HPDE6-E6E7 (cell line): ENCODE results near the gene MRTFA.

Source experiments
- DNase-seq: peaks from one replicate; pipeline ENCODE4 v3.0.0; 2011; ENCODE audit warnings: missing footprints; ENCODE audit errors: extremely low spot score

The MRTFA gene

DNA sequence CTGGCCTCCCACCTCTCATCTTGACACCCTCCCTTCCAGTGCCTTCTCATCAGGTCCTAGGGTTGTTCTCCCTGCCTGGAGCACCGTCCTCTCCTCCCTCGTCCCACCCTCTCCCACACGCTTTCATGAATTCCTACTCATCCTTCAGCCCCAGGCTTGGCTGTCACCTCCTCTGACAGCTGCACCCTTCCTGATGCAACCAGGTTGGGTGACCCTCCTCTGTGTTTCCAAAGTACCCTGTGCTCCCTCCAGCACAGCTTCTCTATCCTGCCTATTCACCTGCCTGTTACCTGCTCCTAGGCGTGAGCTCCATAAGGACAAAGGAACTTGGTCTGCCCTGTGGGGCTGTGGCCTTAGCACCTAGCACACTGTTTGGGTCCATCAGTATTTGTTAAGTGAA is 207.7 kb downstream of the MRTFA start:
- DNase-seq: no peak

DNA sequence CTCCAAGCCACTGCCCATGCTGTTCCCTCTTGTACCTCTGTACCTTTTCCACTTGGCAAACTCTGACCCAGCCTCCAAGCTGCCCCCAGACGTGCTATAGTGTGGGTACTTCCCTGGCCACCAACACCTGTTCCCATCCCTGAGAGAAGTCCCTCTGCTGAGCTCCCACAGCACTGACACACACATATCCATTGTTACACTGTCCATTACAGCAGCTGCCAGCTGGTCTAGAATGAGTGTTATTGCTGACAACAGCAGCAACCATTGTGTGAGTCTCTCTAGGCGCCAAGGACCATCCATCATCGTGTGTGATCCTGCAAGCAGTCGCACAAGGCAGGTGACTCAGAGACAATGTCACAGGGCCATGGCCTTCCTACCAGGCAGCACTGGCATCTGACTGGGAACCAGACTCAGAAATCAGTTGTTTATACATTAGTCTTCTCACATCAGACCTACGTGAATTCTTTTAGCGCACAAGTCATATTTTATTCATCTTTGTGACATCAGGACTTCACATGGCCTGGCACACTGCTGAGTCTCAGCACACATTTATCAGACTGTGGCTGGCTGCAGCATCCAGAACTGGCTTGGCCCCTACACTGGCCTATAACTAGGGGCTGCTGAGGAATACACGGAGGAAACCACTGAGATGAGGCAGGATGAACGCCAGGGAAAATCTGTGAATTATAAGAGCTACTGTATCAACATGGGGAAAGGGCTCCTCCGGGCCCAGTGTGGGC is 209.8 kb downstream of the MRTFA start:
- DNase-seq: no peak

GRCh38 chr22:40425082-40425481 is 211.4 kb downstream of the MRTFA start:
- DNase-seq: no peak

GRCh38 chr22:40423882-40424640 is 212.5 kb downstream of the MRTFA start:
- no peak for DNase-seq

DNA sequence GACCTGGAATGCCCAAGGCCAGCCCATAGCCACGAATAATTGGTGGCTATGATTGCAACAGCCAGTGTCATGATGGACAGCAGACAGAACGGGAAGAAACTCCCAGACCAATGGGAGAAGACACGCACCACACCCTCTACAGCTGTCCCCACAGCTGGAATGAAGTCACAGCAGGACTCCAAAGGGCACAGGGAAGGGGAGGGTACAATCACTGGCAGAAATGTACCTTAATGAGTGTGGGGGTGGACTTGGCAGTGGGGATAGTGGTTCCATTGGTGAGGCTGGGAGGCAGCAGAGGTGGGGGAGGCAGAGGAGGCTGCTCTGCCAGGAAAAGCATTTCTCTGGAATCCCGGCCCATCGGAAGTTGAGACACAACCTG is 213.2 kb downstream of the MRTFA start:
- no peak for DNase-seq

GRCh38 chr22:40422558-40423309 is 213.8 kb downstream of the MRTFA start:
- DNase-seq: no peak

DNA sequence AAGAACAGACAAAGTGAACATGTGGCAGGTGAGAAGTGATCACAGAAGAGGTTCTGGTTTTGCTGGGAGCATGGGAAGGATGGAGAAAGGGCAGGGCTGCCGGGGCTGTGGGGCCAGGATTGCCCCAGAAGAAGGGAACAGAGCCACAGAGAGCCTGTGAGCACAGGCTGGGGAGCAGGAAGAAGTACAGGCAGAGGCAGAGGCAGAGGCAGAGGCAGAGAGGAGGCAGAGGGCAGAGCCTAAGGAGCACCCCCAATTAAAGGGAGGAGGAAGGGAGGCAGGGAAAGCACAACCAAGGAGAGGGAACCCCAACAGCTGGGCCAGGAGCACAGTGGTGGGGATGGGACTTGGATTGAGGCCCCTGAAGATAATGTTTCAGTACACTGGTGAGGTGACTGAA is 214.6 kb downstream of the MRTFA start:
- DNase-seq: no peak

- no peak for DNase-seq
Measured at GRCh38 chr22:40421082-40421350, 215.5 kb downstream of the MRTFA start.

DNA sequence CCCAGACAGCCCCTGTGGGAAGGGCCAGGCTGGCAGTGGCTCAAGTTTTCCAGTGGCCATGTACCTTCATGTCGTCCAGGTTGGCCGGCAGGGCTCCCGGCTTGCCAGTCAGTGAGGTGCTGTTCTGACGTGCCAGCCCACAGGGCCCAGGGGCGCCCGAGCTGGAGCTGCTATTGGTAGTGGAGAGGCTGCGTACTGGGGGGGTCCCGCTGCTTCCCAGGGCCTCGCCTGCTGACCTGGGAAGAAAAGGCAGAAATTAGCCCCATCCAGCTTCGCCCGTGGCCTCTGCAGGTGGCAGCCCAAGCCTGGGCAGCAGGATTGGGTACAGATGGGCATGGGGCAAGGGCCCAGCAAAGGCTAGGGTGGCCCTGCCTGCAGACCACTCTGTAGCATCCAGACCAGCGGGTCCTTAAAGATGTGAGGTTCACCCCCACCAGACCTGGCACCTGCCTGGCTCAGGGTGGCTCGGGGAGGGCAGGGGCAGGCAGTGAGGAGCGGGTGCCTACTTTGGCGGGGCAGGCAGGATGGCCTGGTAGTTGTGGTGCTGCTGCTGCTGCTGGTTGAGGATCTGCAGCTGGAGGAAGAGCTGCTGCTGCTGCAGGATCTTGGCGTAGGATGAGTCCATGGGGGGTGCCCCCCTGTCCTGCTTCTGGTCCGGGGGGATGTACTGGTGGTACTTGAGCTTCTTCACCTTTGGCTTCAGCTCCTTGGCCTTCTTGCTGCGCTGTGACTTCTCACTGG is 216.0 kb downstream of the MRTFA start:
- no peak for DNase-seq

DNA sequence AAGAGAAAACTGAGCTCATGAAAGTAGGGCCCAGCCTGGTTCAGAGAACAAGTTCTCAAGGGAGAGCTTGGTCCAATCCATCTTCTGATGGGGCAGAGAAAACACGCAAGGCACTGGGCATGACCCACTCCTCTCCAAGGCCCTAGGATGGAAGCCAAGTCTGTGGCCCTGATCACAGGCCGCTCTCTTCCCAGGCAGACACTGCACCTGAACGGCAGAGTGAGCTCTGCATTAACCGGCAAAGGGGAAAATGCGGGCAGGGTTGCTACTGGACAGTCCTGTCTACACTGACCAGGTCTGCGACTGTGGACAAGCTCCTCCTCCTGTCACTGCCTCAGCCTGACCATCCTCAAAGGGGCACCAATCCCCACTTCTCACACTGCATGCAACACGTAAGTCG is 216.8 kb downstream of the MRTFA start:
- DNase-seq: no peak

GRCh38 chr22:40418366-40419201 is 217.9 kb downstream of the MRTFA start:
- no peak for DNase-seq

DNA sequence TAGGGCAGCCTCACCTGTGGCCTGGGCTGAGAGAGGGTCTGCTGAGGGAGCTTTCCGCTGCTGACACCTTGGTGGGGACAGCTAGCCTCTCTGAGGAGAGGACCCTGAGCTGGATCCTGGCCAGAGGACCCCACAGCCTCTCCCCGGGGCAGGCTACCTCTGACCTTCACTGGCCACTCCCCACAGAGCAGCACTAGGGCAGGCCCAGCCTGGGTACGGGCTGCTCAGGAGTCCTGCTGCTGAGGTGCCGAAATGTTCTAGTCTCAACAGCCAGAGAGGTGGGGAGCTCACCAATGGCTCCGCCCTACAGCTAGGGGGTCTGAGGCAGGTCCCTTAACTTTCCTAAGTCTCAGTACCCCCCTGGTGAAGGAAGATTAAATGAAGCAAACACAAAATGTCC is 218.6 kb downstream of the MRTFA start:
- no peak for DNase-seq

GRCh38 chr22:40417041-40417440 is 219.5 kb downstream of the MRTFA start:
- DNase-seq: no peak

DNA sequence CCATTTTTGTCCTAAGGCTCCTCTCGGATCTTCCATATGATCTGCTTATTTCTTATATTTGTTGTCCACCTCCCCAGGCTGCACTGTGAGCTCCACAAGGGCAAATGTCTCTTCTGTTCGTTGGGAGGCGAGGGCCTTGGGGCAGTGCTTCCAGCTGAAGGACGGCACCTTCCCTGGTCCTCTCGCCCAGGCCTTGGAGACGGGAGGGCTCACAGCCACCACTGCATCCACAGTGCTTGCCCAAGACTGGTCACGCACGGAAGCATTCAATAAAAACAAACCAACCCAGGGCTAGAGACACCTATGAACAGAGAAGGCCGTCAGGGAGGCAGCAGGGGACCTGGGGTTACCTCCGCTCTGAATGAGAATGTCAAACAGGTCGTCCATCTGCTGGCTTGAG is 219.9 kb downstream of the MRTFA start:
- DNase-seq: no peak

- DNase-seq: no peak
Measured at GRCh38 chr22:40416267-40416570, 220.3 kb downstream of the MRTFA start.

DNA sequence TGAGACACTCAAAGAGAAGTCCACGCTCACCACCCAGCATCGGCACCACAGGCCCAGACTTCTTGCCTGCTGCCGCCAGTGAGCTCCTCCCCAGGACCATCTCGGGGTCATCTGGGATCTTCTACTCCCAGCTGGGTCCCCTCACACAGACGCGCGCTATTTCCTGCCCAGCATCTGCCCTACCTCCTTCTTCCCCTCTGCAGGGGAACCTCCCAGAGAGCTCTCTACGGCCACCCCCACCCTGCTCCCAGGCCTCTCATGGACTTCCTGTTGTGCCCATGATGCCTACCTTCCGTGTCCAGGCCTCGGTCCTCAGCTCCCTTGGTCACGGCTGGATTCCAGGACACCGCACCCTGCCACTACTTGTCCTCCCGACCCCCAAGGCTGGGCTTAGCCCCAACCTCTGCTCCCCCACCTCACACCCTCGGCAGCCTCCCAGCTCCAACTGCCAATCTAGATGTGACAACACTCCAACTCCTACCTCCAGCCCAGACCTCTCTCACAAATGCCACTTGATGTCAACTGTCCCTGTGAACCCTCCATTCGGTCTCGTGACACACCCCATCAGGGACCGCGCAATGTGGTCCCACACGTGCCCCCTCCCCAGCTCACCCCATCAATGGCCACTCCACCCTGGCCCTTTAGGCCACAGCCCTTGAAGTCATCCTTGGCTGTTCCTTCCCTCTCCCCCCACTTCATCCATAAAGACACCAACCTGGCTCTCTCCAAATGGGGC is 220.8 kb downstream of the MRTFA start:
- DNase-seq: no peak

- no peak for DNase-seq
Measured at GRCh38 chr22:40414838-40415505, 221.5 kb downstream of the MRTFA start.

GRCh38 chr22:40414311-40414710 is 222.2 kb downstream of the MRTFA start:
- DNase-seq: no peak

- no peak for DNase-seq
Measured at GRCh38 chr22:40413873-40414272, 222.6 kb downstream of the MRTFA start.

GRCh38 chr22:40412441-40412840 is 224.1 kb downstream of the MRTFA start:
- DNase-seq: no peak
